Thoracic aorta (tissue), 2 donors: ENCODE measurements around the gene PCDHB4. TPM values are rescaled to one million over a fixed set of nuclear protein-coding genes. Genes with fewer than 3 reads are reported as not detected.

Experiments
- total RNA-seq, 2 donors: library from RNA; depleted of rRNA; stranded (reverse); fragments of >200 nt; gene quantifications; one replicate each; pipeline versions ENCODE4 v1.1.0 to v1.2.3, GENCODE V29; 2016

PCDHB4 gene
- total RNA-seq, 2 donors from 2014 or later, result 2.8 to 14.5 TPM

Other genes with a start within 250 kb of the PCDHB4 start
- gene PCDHA12, start 246.5 kb upstream of the PCDHB4 start, total RNA-seq, result under 1 TPM; 0.21 to 0.68 TPM
- gene PCDHA13, start 239.7 kb upstream of the PCDHB4 start, total RNA-seq, result under 1 TPM; 0.54 to 0.56 TPM
- gene PCDHAC1, start 195.5 kb upstream of the PCDHB4 start, total RNA-seq, result 1 to 10 TPM in 1 of 2 donors, under 1 TPM in 1; 0.71 to 1.2 TPM
- under 1 TPM in 1 of 2 donors, not detected in 1; 0.71 TPM for gene PCDHAC2, start 155.3 kb upstream of the PCDHB4 start, total RNA-seq
- not detected for gene PCDHB1, start 70.4 kb upstream of the PCDHB4 start, total RNA-seq
- 1 to 10 TPM; 2.3 to 4.6 TPM for gene PCDHB2, start 27.2 kb upstream of the PCDHB4 start, total RNA-seq
- gene PCDHB3, start 21.3 kb upstream of the PCDHB4 start, total RNA-seq, result 1 to 10 TPM; 2.3 to 3.7 TPM
- 10 to 100 TPM in 1 of 2 donors, 1 to 10 TPM in 1; 4.8 to 11.0 TPM for gene PCDHB5, start 13.4 kb downstream of the PCDHB4 start, total RNA-seq
- gene PCDHB6, start 28.2 kb downstream of the PCDHB4 start, total RNA-seq, result 1 to 10 TPM; 3.2 to 3.8 TPM
- gene PCDHB7, start 50.8 kb downstream of the PCDHB4 start, total RNA-seq, result 1 to 10 TPM; 4.2 to 7.1 TPM
- 1 to 10 TPM in 1 of 2 donors, under 1 TPM in 1; 0.95 to 1.7 TPM for gene PCDHB8, start 56.0 kb downstream of the PCDHB4 start, total RNA-seq
- gene PCDHB16, start 60.6 kb downstream of the PCDHB4 start, total RNA-seq, result 10 to 100 TPM in 1 of 2 donors, 1 to 10 TPM in 1; 9.1 to 11.6 TPM
- gene PCDHB9, start 65.3 kb downstream of the PCDHB4 start, total RNA-seq, result 1 to 10 TPM; 4.2 to 9.6 TPM
- gene PCDHB10, start 70.5 kb downstream of the PCDHB4 start, total RNA-seq, result 1 to 10 TPM; 6.1 to 9.1 TPM
- 10 to 100 TPM in 1 of 2 donors, 1 to 10 TPM in 1; 6.0 to 10.6 TPM for gene PCDHB11, start 77.8 kb downstream of the PCDHB4 start, total RNA-seq
- 1 to 10 TPM; 7.3 to 7.4 TPM for gene PCDHB12, start 86.9 kb downstream of the PCDHB4 start, total RNA-seq
- gene PCDHB13, start 92.1 kb downstream of the PCDHB4 start, total RNA-seq, result 10 to 100 TPM in 1 of 2 donors, 1 to 10 TPM in 1; 8.0 to 16.1 TPM
- gene PCDHB14, start 101.5 kb downstream of the PCDHB4 start, total RNA-seq, result 10 to 100 TPM; 10.2 to 14.6 TPM
- 10 to 100 TPM in 1 of 2 donors, 1 to 10 TPM in 1; 6.1 to 10.7 TPM for gene PCDHB15, start 123.6 kb downstream of the PCDHB4 start, total RNA-seq
- gene SLC25A2, start 182.2 kb downstream of the PCDHB4 start, total RNA-seq, result 1 to 10 TPM; 2.0 to 3.5 TPM
- 10 to 100 TPM; 35.9 to 56.1 TPM for gene TAF7, start 199.0 kb downstream of the PCDHB4 start, total RNA-seq
- gene PCDHGA1, start 208.7 kb downstream of the PCDHB4 start, total RNA-seq, result 1 to 10 TPM in 1 of 2 donors, under 1 TPM in 1; 0.41 to 2.8 TPM
- gene PCDHGA2, start 216.9 kb downstream of the PCDHB4 start, total RNA-seq, result 10 to 100 TPM in 1 of 2 donors, 1 to 10 TPM in 1; 8.5 to 13.8 TPM
- 1 to 10 TPM; 5.3 to 9.1 TPM for gene PCDHGA3, start 222.0 kb downstream of the PCDHB4 start, total RNA-seq
- gene PCDHGB1, start 228.3 kb downstream of the PCDHB4 start, total RNA-seq, result 10 to 100 TPM in 1 of 2 donors, 1 to 10 TPM in 1; 6.8 to 11.4 TPM
- 10 to 100 TPM; 11.4 TPM for gene PCDHGA4, start 233.2 kb downstream of the PCDHB4 start, total RNA-seq
- 10 to 100 TPM in 1 of 2 donors, 1 to 10 TPM in 1; 9.7 to 13.4 TPM for gene PCDHGB2, start 238.2 kb downstream of the PCDHB4 start, total RNA-seq
- gene PCDHGA5, start 242.3 kb downstream of the PCDHB4 start, total RNA-seq, result 10 to 100 TPM in 1 of 2 donors, 1 to 10 TPM in 1; 9.5 to 12.5 TPM
- 10 to 100 TPM; 11.2 to 15.4 TPM for gene PCDHGB3, start 248.4 kb downstream of the PCDHB4 start, total RNA-seq